Neural cell (in vitro differentiated cells): Measurements from ENCODE around the gene PHF2. TPM values are rescaled to one million over a fixed set of nuclear protein-coding genes. Genes with fewer than 3 reads are reported as not detected.

Experiments
- H2AFZ ChIP-seq: fragments of 200-600, 300-800 bp; sonication (generic), shearing (Covaris generic); 2 replicates; pipeline ENCODE4 v1.6.0; 2014; ENCODE audit warnings: low read depth, mild to moderate bottlenecking, antibody characterized with exemption, low read length, moderate library complexity
- H3F3A ChIP-seq: fragments of 200-600 bp; shearing (Covaris generic); 2 replicates; pipeline ENCODE4 v1.6.1; 2016; ENCODE audit warnings: mild to moderate bottlenecking, moderate library complexity, mixed read lengths, antibody characterized with exemption, low read length; ENCODE audit not compliant: insufficient read depth, poor library complexity, severe bottlenecking
- H3K27ac ChIP-seq: fragments of 200-600, 300-800 bp; sonication (generic), shearing (Covaris generic); 2 replicates; pipeline ENCODE4 v1.5.1; 2014; ENCODE audit warnings: mild to moderate bottlenecking, low read length, moderate library complexity
- H3K27me3 ChIP-seq: fragments of 300-800, 200-600 bp; sonication (generic), shearing (Covaris generic); 2 replicates; pipeline ENCODE4 v1.6.0; 2014; ENCODE audit warnings: mild to moderate bottlenecking, low read depth, low read length, moderate library complexity; ENCODE audit not compliant: insufficient read depth
- H3K36me3 ChIP-seq: fragments of 300-800, 200-600 bp; sonication (generic), shearing (Covaris generic); 2 replicates; pipeline ENCODE4 v1.5.1; 2014; ENCODE audit warnings: mild to moderate bottlenecking, antibody characterized with exemption, low read length, moderate library complexity; ENCODE audit not compliant: insufficient read depth
- H3K4me2 ChIP-seq: fragments of 300-800, 200-600 bp; sonication (generic), shearing (Covaris generic); 2 replicates; pipeline ENCODE4 v1.6.0; 2014; ENCODE audit warnings: mild to moderate bottlenecking, low read length
- H3K4me3 ChIP-seq: fragments of 300-800, 200-600 bp; sonication (generic), shearing (Covaris generic); 2 replicates; pipeline ENCODE4 v1.5.1; 2014; ENCODE audit warnings: mild to moderate bottlenecking, low read length, moderate library complexity
- H3K79me2 ChIP-seq: fragments of 200-600 bp; shearing (Covaris generic); replicated peaks from 2 replicates; pipeline ENCODE4 v1.6.0; 2014; ENCODE audit warnings: mild to moderate bottlenecking, low read length, moderate library complexity; ENCODE audit not compliant: insufficient read depth
- H3K9ac ChIP-seq: fragments of 300-800, 200-600 bp; sonication (generic), shearing (Covaris generic); 2 replicates; pipeline ENCODE4 v1.6.1; 2016; ENCODE audit warnings: mild to moderate bottlenecking, low read length, mixed read lengths
- H3K9me2 ChIP-seq: fragments of 200-600 bp; shearing (Covaris generic); 2 replicates; pipeline ENCODE4 v1.6.1; 2016; ENCODE audit warnings: mild to moderate bottlenecking, low read length, mixed read lengths; ENCODE audit not compliant: insufficient read depth
- H3K9me3 ChIP-seq: fragments of 200-600, 300-800 bp; sonication (generic), shearing (Covaris generic); 2 replicates; pipeline ENCODE4 v1.6.1; 2016; ENCODE audit warnings: mild to moderate bottlenecking, mixed run types, low read length, moderate library complexity, mixed read lengths
- H4K20me1 ChIP-seq: fragments of 200-600 bp; shearing (Covaris generic); 2 replicates; pipeline ENCODE4 v1.6.1; 2016; ENCODE audit warnings: mild to moderate bottlenecking, mixed run types; ENCODE audit not compliant: insufficient read depth
- CTCF ChIP-seq: fragments of 450-650 bp; IDR thresholded peaks from 2 replicates; pipeline ENCODE4 v1.5.1; 2014; ENCODE audit warnings: antibody characterized with exemption, mild to moderate bottlenecking, moderate library complexity; ENCODE audit not compliant: poor library complexity, severe bottlenecking
- EP300 ChIP-seq: fragments of 450-650 bp; conservative IDR thresholded peaks from 2 replicates; pipeline ENCODE4 v1.6.1; 2014; ENCODE audit warnings: antibody characterized with exemption, mild to moderate bottlenecking, moderate library complexity; ENCODE audit not compliant: poor library complexity, severe bottlenecking
- EZH2 ChIP-seq: fragments of 200-600, 300-800 bp; shearing (Covaris generic), sonication (generic); IDR thresholded peaks from 2 replicates; pipeline ENCODE4 v1.6.1; 2014; ENCODE audit warnings: antibody characterized with exemption, low read length, borderline replicate concordance, mild to moderate bottlenecking; ENCODE audit not compliant: insufficient read depth, poor library complexity, severe bottlenecking
- MXI1 ChIP-seq: fragments of 450-650 bp; conservative IDR thresholded peaks from 2 replicates; pipeline ENCODE4 v1.6.1; 2014; ENCODE audit warnings: antibody characterized with exemption, mild to moderate bottlenecking; ENCODE audit not compliant: poor library complexity, severe bottlenecking
- POLR2AphosphoS5 ChIP-seq: IDR thresholded peaks from 2 replicates; pipeline ENCODE4 v1.6.1; 2012
- RAD21 ChIP-seq: fragments of 450-650 bp; conservative IDR thresholded peaks from 2 replicates; pipeline ENCODE4 v1.6.1; 2014; ENCODE audit warnings: antibody characterized with exemption, mild to moderate bottlenecking, moderate library complexity
- REST ChIP-seq: IDR thresholded peaks from 2 replicates; pipeline ENCODE4 v1.6.1; 2012; ENCODE audit warnings: borderline replicate concordance
- SMC3 ChIP-seq: fragments of 450-650 bp; conservative IDR thresholded peaks from 2 replicates; pipeline ENCODE4 v1.6.1; 2014; ENCODE audit warnings: antibody characterized with exemption, mild to moderate bottlenecking, moderate library complexity; ENCODE audit not compliant: poor library complexity
- TAF1 ChIP-seq: IDR thresholded peaks from 2 replicates; pipeline ENCODE4 v1.6.1; 2012; ENCODE audit warnings: low read depth
- polyA plus RNA-seq: library from polyadenylated mRNA; depleted of rRNA; stranded (reverse); fragments of >200 nt; gene quantifications from 2 replicates; pipeline ENCODE4 v1.2.3, GENCODE V29; 2014

The PHF2 gene
- polyA plus RNA-seq, 1 donor from 2014 or later = 42.4 TPM

- H4K20me1 ChIP-seq = no peaks in the 10 kb centered on the region
- no peaks in the 10 kb centered on the region for H3K79me2 ChIP-seq
- H3K4me3 ChIP-seq = no peak overlapping the region
- H3K27ac ChIP-seq = no peak overlapping the region
- H2AFZ ChIP-seq = no peak overlapping the region
- H3K4me2 ChIP-seq = no peak overlapping the region
- no peaks in the 10 kb centered on the region for H3K9me3 ChIP-seq
- H3K36me3 ChIP-seq = no peaks in the 10 kb centered on the region
- no peak overlapping the region for H3K9ac ChIP-seq
- no peaks in the 10 kb centered on the region for H3K9me2 ChIP-seq
- no peaks in the 10 kb centered on the region for H3K27me3 ChIP-seq
- TF ChIP-seq SMC3 (no peak), REST (no peak), MXI1 (no peak), TAF1 (no peak), EP300 (no peak), CTCF (no peak), POLR2AphosphoS5 (no peak), RAD21 (no peak), EZH2 (no peak)
- no peaks in the 10 kb centered on the region for H3F3A ChIP-seq
Observed at GRCh38 chr9:93541005-93541404, 35.4 kb upstream of the PHF2 start.

GRCh38 chr9:93541581-93542349 lies 34.6 kb upstream of the PHF2 start:
- Histone ChIP-seq H3K4me3 (no peak overlapping the region), H3K4me2 (no peak overlapping the region), H2AFZ (no peak overlapping the region), H4K20me1 (no peaks in the 10 kb centered on the region), H3K9me2 (no peaks in the 10 kb centered on the region), H3F3A (no peaks in the 10 kb centered on the region), H3K79me2 (no peaks in the 10 kb centered on the region), H3K27ac (no peak overlapping the region), H3K9ac (no peak overlapping the region), H3K36me3 (no peaks in the 10 kb centered on the region), H3K27me3 (no peaks in the 10 kb centered on the region), H3K9me3 (no peaks in the 10 kb centered on the region)
- TF ChIP-seq EP300 = peak; percentile 40
- no peak for TF ChIP-seq REST
- no peak for TF ChIP-seq SMC3
- no peak for TF ChIP-seq RAD21
- no peak for TF ChIP-seq EZH2
- TF ChIP-seq TAF1 = no peak
- TF ChIP-seq POLR2AphosphoS5 = peak; percentile 20
- TF ChIP-seq CTCF = no peak
- TF ChIP-seq MXI1 = no peak
